ENCODE results near the gene PLEKHA1.

Gene PLEKHA1

DNA sequence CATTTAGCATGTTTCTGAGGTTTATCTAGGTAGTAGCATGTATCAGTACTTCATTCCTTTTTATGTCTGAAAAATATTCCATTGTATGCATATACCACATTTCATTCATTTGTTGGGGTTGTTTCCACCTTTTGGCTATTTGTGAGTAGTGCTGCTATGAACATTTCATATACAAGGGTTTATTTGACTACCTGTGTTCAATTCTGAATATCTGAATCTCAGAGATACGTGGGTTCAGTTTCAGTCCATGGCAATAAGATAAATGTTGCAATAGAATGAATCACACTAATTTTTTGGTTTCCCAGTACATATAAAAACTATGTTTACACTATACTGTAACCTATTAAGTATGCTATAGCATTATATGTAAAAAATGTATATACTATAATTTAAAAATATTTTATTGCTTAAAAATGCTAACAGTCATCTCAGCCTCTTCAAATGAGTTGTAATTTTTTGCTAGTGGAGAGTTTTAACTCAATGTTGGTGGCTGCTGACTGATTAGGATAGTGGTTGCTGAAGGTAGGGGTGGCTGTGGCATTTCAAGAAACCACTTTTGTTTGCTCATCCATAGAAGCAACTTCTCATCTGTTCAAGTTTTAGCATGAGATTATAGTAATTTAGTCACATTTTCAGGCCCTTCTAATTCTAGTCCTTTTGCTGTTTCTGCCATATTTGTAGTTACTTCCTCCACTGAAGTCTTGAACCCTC lies 13.9 kb downstream of the PLEKHA1 start:
- DNase-seq (ENCODE audit: low read depth in 1 of 2, low spot score in 1 of 2), result no peak
- TF ChIP-seq POLR2AphosphoS5 (IDR thresholded peaks at IDR 0.05; ENCODE audit: low read depth) (no peak), CTCF (IDR thresholded peaks at IDR 0.05; ENCODE audit: insufficient read depth, low read length) (no peak), SPI1 (IDR thresholded peaks at IDR 0.05; ENCODE audit: borderline replicate concordance, low read depth) (no peak), GABPA (IDR thresholded peaks at IDR 0.05; ENCODE audit: low read depth) (no peak)
- Histone ChIP-seq H3K4me3 (replicated peaks; ENCODE audit: insufficient read depth, low read length) (no peak overlapping the region), H3K27me3 (ENCODE audit: insufficient read depth, poor library complexity, severe bottlenecking) (no peaks in the 10 kb centered on the region), H3K27ac (replicated peaks) (no peak overlapping the region)

DNA sequence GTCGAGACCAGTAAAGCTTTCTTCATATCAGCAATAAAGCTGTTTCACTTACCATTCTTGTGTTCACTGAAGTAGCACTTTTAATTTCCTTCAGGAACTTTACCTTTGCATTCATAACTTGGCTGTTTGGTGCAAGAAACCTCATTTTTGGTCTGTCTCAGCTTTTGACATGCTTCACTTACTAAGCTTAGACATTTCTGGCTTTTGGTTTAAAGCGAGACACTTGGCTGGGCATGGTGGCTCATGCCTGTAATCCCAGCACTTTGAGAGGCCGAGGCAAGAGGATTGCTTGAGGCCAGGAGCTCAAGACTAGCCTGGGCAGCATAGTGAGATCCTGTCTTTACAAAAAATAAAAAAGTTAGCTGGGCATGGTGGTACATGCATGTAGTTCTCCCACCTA lies 15.8 kb downstream of the PLEKHA1 start:
- Histone ChIP-seq H3K4me3 (replicated peaks; ENCODE audit: insufficient read depth, low read length) (no peak overlapping the region), H3K27ac (replicated peaks) (no peak overlapping the region), H3K27me3 (ENCODE audit: insufficient read depth, poor library complexity, severe bottlenecking) (no peaks in the 10 kb centered on the region)
- no peak for DNase-seq (ENCODE audit: low read depth in 1 of 2, low spot score in 1 of 2)
- TF ChIP-seq REST (IDR thresholded peaks at IDR 0.05; ENCODE audit: insufficient replicate concordance, low read depth), result no peak
- no peak for TF ChIP-seq GABPA (IDR thresholded peaks at IDR 0.05; ENCODE audit: low read depth)

DNA sequence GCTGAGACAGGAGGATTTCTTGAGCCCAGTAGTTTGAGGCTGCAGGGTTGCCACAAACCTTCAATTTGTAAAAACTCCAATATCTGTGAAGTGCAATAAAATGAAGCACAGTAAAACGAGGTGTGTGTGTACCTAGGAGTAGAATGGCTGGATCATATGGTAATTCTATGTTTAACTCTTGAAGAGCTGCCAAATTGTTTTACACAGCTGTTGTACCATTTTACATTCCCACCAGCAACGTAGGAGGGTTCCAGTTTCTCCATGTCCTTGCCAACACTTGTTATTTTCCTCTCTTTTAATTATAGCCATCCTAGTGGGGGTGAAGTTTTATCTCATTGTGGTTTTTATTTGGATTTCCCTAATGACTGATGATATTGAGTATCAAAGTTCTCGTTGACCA lies 16.2 kb downstream of the PLEKHA1 start:
- no peak overlapping the region for H3K4me3 ChIP-seq (replicated peaks; ENCODE audit: insufficient read depth, low read length)
- TF ChIP-seq REST (IDR thresholded peaks at IDR 0.05; ENCODE audit: insufficient replicate concordance, low read depth) (no peak), CTCF (IDR thresholded peaks at IDR 0.05; ENCODE audit: insufficient read depth, low read length) (no peak), POLR2AphosphoS5 (IDR thresholded peaks at IDR 0.05; ENCODE audit: low read depth) (no peak), GABPA (IDR thresholded peaks at IDR 0.05; ENCODE audit: low read depth) (no peak), SPI1 (IDR thresholded peaks at IDR 0.05; ENCODE audit: borderline replicate concordance, low read depth) (no peak)
- no peak for DNase-seq (ENCODE audit: low read depth in 1 of 2, low spot score in 1 of 2)
- no peaks in the 10 kb centered on the region for H3K27me3 ChIP-seq (ENCODE audit: insufficient read depth, poor library complexity, severe bottlenecking)
- no peak overlapping the region for H3K27ac ChIP-seq (replicated peaks)

DNA sequence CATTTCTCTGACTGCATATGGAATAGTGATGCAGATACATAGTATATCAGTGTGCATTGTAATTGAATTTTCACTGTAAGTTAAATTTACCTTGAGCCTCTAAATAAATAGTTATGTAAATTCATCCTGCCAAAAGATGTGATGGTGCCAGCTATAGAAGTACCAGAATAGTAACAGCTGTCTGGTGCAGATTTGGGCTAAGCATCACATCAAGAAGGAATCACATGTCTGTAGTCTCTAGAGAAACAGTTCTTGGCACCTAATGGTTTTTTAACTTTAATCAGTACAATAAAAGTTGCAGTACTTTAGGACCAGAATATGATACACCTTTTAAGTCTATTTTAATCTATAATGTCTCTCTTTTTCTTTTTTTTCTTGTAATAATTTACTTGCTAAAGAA lies 17.4 kb downstream of the PLEKHA1 start:
- TF ChIP-seq POLR2AphosphoS5 (IDR thresholded peaks at IDR 0.05; ENCODE audit: low read depth) (no peak), REST (IDR thresholded peaks at IDR 0.05; ENCODE audit: insufficient replicate concordance, low read depth) (no peak), SPI1 (IDR thresholded peaks at IDR 0.05; ENCODE audit: borderline replicate concordance, low read depth) (no peak), CTCF (IDR thresholded peaks at IDR 0.05; ENCODE audit: insufficient read depth, low read length) (no peak), GABPA (IDR thresholded peaks at IDR 0.05; ENCODE audit: low read depth) (no peak)

More for the DNA sequence above, 17.4 kb downstream of the PLEKHA1 start:
- Histone ChIP-seq H3K27ac (replicated peaks) (no peak overlapping the region), H3K27me3 (ENCODE audit: insufficient read depth, poor library complexity, severe bottlenecking) (no peaks in the 10 kb centered on the region), H3K4me3 (replicated peaks; ENCODE audit: insufficient read depth, low read length) (no peak overlapping the region)
- DNase-seq (ENCODE audit: low read depth in 1 of 2, low spot score in 1 of 2), result no peak

Measured in HL-60 (cell line).